GM12878 (cell line): ENCODE results near the gene CACNA1A. TPM values are rescaled to one million over a fixed set of nuclear protein-coding genes. Genes with fewer than 3 reads are reported as not detected.

Source experiments
- ATAC-seq: fragments of 200-7000 bp; cut with Tn5 transposase; 3 replicates; pipeline ENCODE4 v1.9.1; 2020; ENCODE audit warnings: mild to moderate bottlenecking, moderate library complexity
- BruUV-seq: library from RNA; stranded (reverse); fragments of 400-500 nt; replicated peaks from 2 replicates; lab custom pipeline; 2021; lab: Mats Ljungman, UMichigan
- CTCF ChIA-PET: fragments of 300-600 bp; sonication (Branson Sonifier 250); formaldehyde crosslinking; extraction: SDS; loops from one replicate; lab custom pipeline; 2021; ENCODE audit warnings: inconsistent platforms; lab: Yijun Ruan, JAX
- POLR2A ChIA-PET: fragments of 350-600 bp; formaldehyde crosslinking; extraction: SDS; loops from one replicate; lab custom pipeline; 2021; ENCODE audit warnings: inconsistent platforms; lab: Charles Lee
- RAD21 ChIA-PET: fragments of 300-600 bp; sonication (Branson Sonifier 250); formaldehyde crosslinking; loops from one replicate; lab custom pipeline; 2023; ENCODE audit warnings: antibody characterized with exemption; ENCODE audit not compliant: unreplicated experiment; lab: Charles Lee
- SMC1A ChIA-PET: fragments of 300-600 bp; sonication (Branson Sonifier 250); formaldehyde crosslinking; loops from one replicate; lab custom pipeline; 2023; ENCODE audit not compliant: unreplicated experiment, uncharacterized antibody; lab: Charles Lee
- DNase-seq: peaks from one replicate; pipeline ENCODE4 v3.0.0-alpha.2; 2011; ENCODE audit warnings: low read depth, low spot score
- FAIRE-seq: peaks from 3 replicates; lab custom pipeline; 2011; peaks lifted over from hg19 to GRCh38; lab: Jason Lieb, UNC
- H2AFZ ChIP-seq: 2 replicates; pipeline ENCODE4 v1.6.0; 2011; ENCODE audit warnings: low read depth, low read length, control low read depth; ENCODE audit not compliant: control insufficient read depth
- H3K27ac ChIP-seq: 2 replicates; pipeline ENCODE4 v1.5.1; 2011; ENCODE audit warnings: control low read depth; ENCODE audit not compliant: control insufficient read depth, insufficient read depth
- H3K27me3 ChIP-seq, 2 experiments: replicated peaks in 1 of 2; 2 replicates each; pipeline versions ENCODE4 v1.6.0 to v1.6.1; 2011; ENCODE audit warnings: low read length in 1 of 2; ENCODE audit not compliant: control insufficient read depth in 2 of 2, insufficient read depth in 2 of 2
- H3K36me3 ChIP-seq, 2 experiments: 2 replicates each; pipeline ENCODE4 v1.5.1; 2011; ENCODE audit warnings: low read length in 1 of 2; ENCODE audit not compliant: control insufficient read depth in 2 of 2, insufficient read depth in 2 of 2
- H3K4me1 ChIP-seq: 2 replicates; pipeline ENCODE4 v1.6.1; 2011; ENCODE audit warnings: mild to moderate bottlenecking, low read length, moderate library complexity, mixed read lengths; ENCODE audit not compliant: control insufficient read depth, insufficient read depth
- H3K4me2 ChIP-seq: 2 replicates; pipeline ENCODE4 v1.6.0; 2011; ENCODE audit warnings: control low read depth; ENCODE audit not compliant: control insufficient read depth, insufficient read depth
- H3K4me3 ChIP-seq: fragments of 200-600 bp; sonication (generic); 2 replicates; pipeline ENCODE4 v1.5.1; 2016
- H3K79me2 ChIP-seq: 2 replicates; pipeline ENCODE4 v1.6.0; 2011; ENCODE audit warnings: low read length; ENCODE audit not compliant: control insufficient read depth, insufficient read depth
- H3K9ac ChIP-seq: 2 replicates; pipeline ENCODE4 v1.8.0; 2011; ENCODE audit warnings: low read length, control low read depth, mixed read lengths; ENCODE audit not compliant: control insufficient read depth, insufficient read depth
- H3K9me3 ChIP-seq: replicated peaks from 3 replicates; pipeline ENCODE4 v1.5.1; 2011; ENCODE audit warnings: mild to moderate bottlenecking, low read length; ENCODE audit not compliant: control insufficient read depth, insufficient read depth
- H4K20me1 ChIP-seq: 2 replicates; pipeline ENCODE4 v1.6.0; 2011; ENCODE audit not compliant: control insufficient read depth, insufficient read depth
- BCL11A ChIP-seq: IDR thresholded peaks from 2 replicates; pipeline ENCODE4 v1.6.1; 2011; ENCODE audit warnings: low read depth, low read length
- CBFB ChIP-seq: IDR thresholded peaks from 2 replicates; pipeline ENCODE4 v1.6.1; 2016; ENCODE audit warnings: antibody characterized with exemption, low read depth
- FOXK2 ChIP-seq: fragments of 450-650 bp; IDR thresholded peaks from 2 replicates; pipeline ENCODE4 v1.6.1; 2017; ENCODE audit warnings: mild to moderate bottlenecking, moderate library complexity
- FOXM1 ChIP-seq: IDR thresholded peaks from 2 replicates; pipeline ENCODE4 v1.6.1; 2012; ENCODE audit warnings: low read depth, mild to moderate bottlenecking, inconsistent platforms, low read length, moderate library complexity
- IKZF1 ChIP-seq: fragments of 450-650 bp; conservative IDR thresholded peaks from 2 replicates; pipeline ENCODE4 v1.6.1; 2017; ENCODE audit warnings: antibody characterized with exemption, mild to moderate bottlenecking
- MEF2A ChIP-seq: IDR thresholded peaks from 2 replicates; pipeline ENCODE4 v1.6.1; 2011; ENCODE audit warnings: low read depth, mild to moderate bottlenecking, low read length, moderate library complexity; ENCODE audit not compliant: insufficient read depth
- MXI1 ChIP-seq: fragments of 150-350 bp; IDR thresholded peaks from 2 replicates; pipeline ENCODE4 v1.6.1; 2011; ENCODE audit warnings: low read depth, mild to moderate bottlenecking, inconsistent platforms, low read length, improper control_type of control experiment
- POU2F2 ChIP-seq: IDR thresholded peaks from 3 replicates; pipeline ENCODE4 v1.6.1; 2011; ENCODE audit warnings: low read depth, mild to moderate bottlenecking, low read length, borderline replicate concordance
- RAD51 ChIP-seq: fragments of 450-650 bp; IDR thresholded peaks from 2 replicates; pipeline ENCODE4 v1.6.1; 2016; ENCODE audit warnings: moderate library complexity, mild to moderate bottlenecking, inconsistent platforms
- RBBP5 ChIP-seq: fragments of 200-600 bp; sonication (generic); conservative IDR thresholded peaks from 2 replicates; pipeline ENCODE4 v1.6.1; 2016
- SIN3A ChIP-seq: IDR thresholded peaks from 2 replicates; pipeline ENCODE4 v1.6.1; 2012; ENCODE audit warnings: low read depth, low read length, improper control_type of control experiment
- SP1 ChIP-seq: IDR thresholded peaks from one replicate; pipeline ENCODE4 v1.6.1; 2011; ENCODE audit warnings: low read depth, low read length
- TCF12 ChIP-seq: IDR thresholded peaks from 2 replicates; pipeline ENCODE4 v1.6.1; 2011; ENCODE audit warnings: low read depth, mild to moderate bottlenecking, low read length
- ZNF217 ChIP-seq: fragments of 450-650 bp; IDR thresholded peaks from 2 replicates; pipeline ENCODE4 v1.6.1; 2017; ENCODE audit warnings: antibody characterized with exemption, mild to moderate bottlenecking
- WGBS: methylation state at CpG from one replicate; pipeline ENCODE4 v1.1.6; 2016; ENCODE audit warnings: low lambda C conversion rate; ENCODE audit not compliant: insufficient replicate concordance, insufficient coverage; ENCODE audit errors: missing lambda C conversion rate; 5-methylcytosine and 5-hydroxymethylcytosine counted together
- in situ Hi-C: fragments of 300-500 bp; cut with MboI; formaldehyde crosslinking; loops from 9 replicates; pipeline ENCODE4 v1.14.3; 2018; ENCODE audit warnings: mixed read lengths
- intact Hi-C: fragments of 100-400 bp; cut with micrococcal nuclease; formaldehyde crosslinking; loops from one replicate; pipeline ENCODE4 v1.14.2; 2022; ENCODE audit not compliant: unreplicated experiment
- polyA plus RNA-seq, 11 experiments: library from polyadenylated mRNA; depleted of rRNA in 4 of 11; unstranded in 6 of 11; stranded (reverse) in 5 of 11; fragments of >200 nt; fragmentation: Nextera tagmentation in 4 of 11; fragmentation: Illumina TruSeq in 1 of 11; extraction: Ambion mirVana in 4 of 11; extraction: Trizol in 1 of 11; gene quantifications; 1 replicate in 1 of 11; 2 replicates in 10 of 11; pipeline versions ENCODE4 v1.2.1 to v1.2.3, GENCODE V29; 2011 to 2016; ENCODE audit warnings: inconsistent platforms in 2 of 11, missing spikeins in 2 of 11, low read depth in 1 of 11
- total RNA-seq, 4 experiments: library from RNA; depleted of rRNA in 3 of 4; stranded (reverse); fragments of >200 nt in 3 of 4; fragmentation: Illumina TruSeq in 1 of 4; extraction: Trizol in 1 of 4; gene quantifications; 2 replicates each; pipeline versions ENCODE4 v1.2.1 to v1.2.3, GENCODE V29; 2013 to 2021
- TF ChIP-seq, protein P1 (sequence below): IDR thresholded peaks from 2 replicates; pipeline ENCODE4 v1.6.1; 2011; ENCODE audit warnings: mild to moderate bottlenecking, low read depth, low read length, moderate library complexity; ENCODE audit not compliant: insufficient replicate concordance
- TF ChIP-seq, protein P2 (sequence below): IDR thresholded peaks from 2 replicates; pipeline ENCODE4 v1.6.1; 2011; ENCODE audit warnings: borderline replicate concordance, low read depth, mild to moderate bottlenecking, moderate library complexity, low read length; ENCODE audit not compliant: insufficient read depth, poor library complexity, severe bottlenecking

The CACNA1A gene
- total and polyA plus RNA-seq, 10 of the 15 experiments (the other 5 are each of a cell fraction or from before 2014, with no cell fraction given): 1.1 to 4.4 (median 2.5) TPM

DNA sequence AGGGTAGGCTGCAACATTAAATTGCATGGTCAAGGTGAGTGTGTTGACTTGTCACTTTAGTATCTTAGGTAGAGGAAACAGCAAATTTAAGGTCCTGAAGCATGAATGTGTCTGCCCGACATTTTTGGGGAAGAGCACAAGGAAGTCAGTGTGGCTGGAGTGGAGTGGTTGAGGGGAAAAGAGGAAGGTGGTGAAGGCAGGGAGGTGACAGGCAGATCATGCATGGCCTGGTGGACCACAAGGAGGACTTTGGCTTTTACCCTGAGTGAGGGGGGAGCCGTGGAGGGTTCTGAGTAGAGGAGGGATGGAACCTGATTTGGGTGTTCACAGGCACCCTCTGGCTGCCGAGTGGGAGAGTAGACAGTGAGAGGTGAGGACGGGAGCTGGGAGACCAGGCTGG is 188.1 kb downstream of the CACNA1A start (continued):
- no peak for TF ChIP-seq TCF12

DNA sequence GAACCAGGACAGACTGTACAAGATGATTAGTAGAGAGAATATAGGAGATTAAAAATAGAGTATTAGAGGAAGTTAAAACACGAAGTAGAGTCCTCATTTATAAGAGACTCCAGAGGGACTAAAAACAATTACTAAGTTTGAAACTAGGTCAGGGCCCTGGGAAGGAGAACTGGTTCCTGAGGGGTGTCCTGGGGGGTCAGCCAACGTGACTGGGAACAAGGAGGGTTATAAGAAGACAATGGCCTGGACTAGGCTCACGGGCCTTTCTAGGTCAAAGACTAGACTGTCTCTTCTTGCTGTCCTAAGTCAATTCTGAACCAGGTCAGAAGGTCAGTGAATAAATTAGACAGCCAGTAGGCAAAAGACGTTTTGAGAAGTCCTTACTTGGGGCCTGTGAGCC is 190.8 kb downstream of the CACNA1A start:
- ATAC-seq (no peak), DNase-seq (no peak), FAIRE-seq (no peak)
- intact Hi-C loops: no loop called here
- RAD21 ChIA-PET: no interaction called here
- Histone ChIP-seq H3K4me1 (no peaks in the 10 kb centered on the region), H3K27me3 (no peaks in the 10 kb centered on the region), H3K79me2 (no peaks in the 10 kb centered on the region), H3K9me3 (no peaks in the 10 kb centered on the region), H3K27ac (no peak overlapping the region), H3K4me3 (no peak overlapping the region), H3K36me3 (no peaks in the 10 kb centered on the region), H4K20me1 (no peaks in the 10 kb centered on the region), H3K9ac (no peak overlapping the region), H3K4me2 (no peak overlapping the region), H2AFZ (no peak overlapping the region)
- TF ChIP-seq SP1: no peak
- TF ChIP-seq SIN3A: no peak
- TF ChIP-seq RAD51: no peak
- no peak for TF ChIP-seq MEF2A
- TF ChIP-seq CBFB: no peak
- TF ChIP-seq, protein P1, sequence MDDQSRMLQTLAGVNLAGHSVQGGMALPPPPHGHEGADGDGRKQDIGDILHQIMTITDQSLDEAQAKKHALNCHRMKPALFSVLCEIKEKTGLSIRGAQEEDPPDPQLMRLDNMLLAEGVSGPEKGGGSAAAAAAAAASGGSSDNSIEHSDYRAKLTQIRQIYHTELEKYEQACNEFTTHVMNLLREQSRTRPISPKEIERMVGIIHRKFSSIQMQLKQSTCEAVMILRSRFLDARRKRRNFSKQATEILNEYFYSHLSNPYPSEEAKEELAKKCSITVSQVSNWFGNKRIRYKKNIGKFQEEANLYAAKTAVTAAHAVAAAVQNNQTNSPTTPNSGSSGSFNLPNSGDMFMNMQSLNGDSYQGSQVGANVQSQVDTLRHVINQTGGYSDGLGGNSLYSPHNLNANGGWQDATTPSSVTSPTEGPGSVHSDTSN: no peak
- TF ChIP-seq FOXK2: no peak
- no peak for TF ChIP-seq RBBP5
- no peak for TF ChIP-seq BCL11A
- no peak for TF ChIP-seq IKZF1
- TF ChIP-seq MXI1: no peak
- no peak for TF ChIP-seq ZNF217
- TF ChIP-seq, protein P2, sequence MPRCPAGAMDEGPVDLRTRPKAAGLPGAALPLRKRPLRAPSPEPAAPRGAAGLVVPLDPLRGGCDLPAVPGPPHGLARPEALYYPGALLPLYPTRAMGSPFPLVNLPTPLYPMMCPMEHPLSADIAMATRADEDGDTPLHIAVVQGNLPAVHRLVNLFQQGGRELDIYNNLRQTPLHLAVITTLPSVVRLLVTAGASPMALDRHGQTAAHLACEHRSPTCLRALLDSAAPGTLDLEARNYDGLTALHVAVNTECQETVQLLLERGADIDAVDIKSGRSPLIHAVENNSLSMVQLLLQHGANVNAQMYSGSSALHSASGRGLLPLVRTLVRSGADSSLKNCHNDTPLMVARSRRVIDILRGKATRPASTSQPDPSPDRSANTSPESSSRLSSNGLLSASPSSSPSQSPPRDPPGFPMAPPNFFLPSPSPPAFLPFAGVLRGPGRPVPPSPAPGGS: no peak
- no peak for TF ChIP-seq FOXM1
- TF ChIP-seq POU2F2: no peak
- in situ Hi-C loops: no loop called here
- WGBS: 1% methylated on average over 4 of the region's 4 CpGs
- SMC1A ChIA-PET: no interaction called here
- POLR2A ChIA-PET: no interaction called here
- CTCF ChIA-PET: no interaction called here
- no TSS peak for BruUV-seq
